KMS-11 (cell line): ENCODE measurements around the gene VSNL1.

ENCODE experiments used
- H2AFZ ChIP-seq: fragments of 200-600 bp; sonication (generic); 2 replicates; pipeline ENCODE4 v1.6.1; 2016; ENCODE audit warnings: antibody characterized with exemption, mixed run types, low read depth
- H3K27ac ChIP-seq: fragments of 200-600 bp; sonication (generic); 2 replicates; pipeline ENCODE4 v1.6.1; 2016; ENCODE audit warnings: mild to moderate bottlenecking, mixed run types
- H3K27me3 ChIP-seq: fragments of 200-600 bp; sonication (generic); 2 replicates; pipeline ENCODE4 v1.6.1; 2017; ENCODE audit warnings: mild to moderate bottlenecking, low read depth, mixed run types, moderate library complexity; ENCODE audit not compliant: insufficient read depth
- H3K36me3 ChIP-seq: fragments of 200-600 bp; sonication (generic); 2 replicates; pipeline ENCODE4 v1.6.1; 2017; ENCODE audit warnings: mild to moderate bottlenecking, mixed run types; ENCODE audit not compliant: insufficient read depth
- H3K4me1 ChIP-seq: fragments of 200-600 bp; sonication (generic); 2 replicates; pipeline ENCODE4 v1.6.1; 2016; ENCODE audit warnings: mild to moderate bottlenecking, low read depth, mixed run types; ENCODE audit not compliant: poor library complexity, severe bottlenecking
- H3K4me2 ChIP-seq: fragments of 200-600 bp; sonication (generic); 2 replicates; pipeline ENCODE4 v1.7.0; 2016; ENCODE audit warnings: mild to moderate bottlenecking, mixed run types
- H3K4me3 ChIP-seq: fragments of 200-600 bp; sonication (generic); IDR thresholded peaks from 2 replicates; pipeline ENCODE4 v1.6.1; 2017; ENCODE audit warnings: low read depth, low read length, mixed read lengths; ENCODE audit not compliant: insufficient read depth
- H3K79me2 ChIP-seq: fragments of 200-600 bp; sonication (generic); 2 replicates; pipeline ENCODE4 v1.6.1; 2016; ENCODE audit warnings: low read depth, mixed run types; ENCODE audit not compliant: insufficient read depth
- H3K9ac ChIP-seq: fragments of 200-600 bp; sonication (generic); 2 replicates; pipeline ENCODE4 v1.6.1; 2016; ENCODE audit warnings: mild to moderate bottlenecking, mixed run types
- H4K20me1 ChIP-seq: fragments of 200-600 bp; sonication (generic); 2 replicates; pipeline ENCODE4 v1.6.1; 2016; ENCODE audit warnings: mild to moderate bottlenecking, mixed run types; ENCODE audit not compliant: insufficient read depth
- CTCF ChIP-seq: fragments of 200-600 bp; sonication (generic); conservative IDR thresholded peaks from 2 replicates; pipeline ENCODE4 v1.6.1; 2017; ENCODE audit warnings: low read depth, mild to moderate bottlenecking, antibody characterized with exemption, low read length, moderate library complexity, mixed read lengths

VSNL1 gene

GRCh38 chr2:17600556-17601204 is 60.2 kb downstream of the VSNL1 start:
- no peaks in the 10 kb centered on the region for H3K79me2 ChIP-seq
- H3K27ac ChIP-seq, result no peak overlapping the region
- no peak overlapping the region for H3K4me2 ChIP-seq
- TF ChIP-seq CTCF, result no peak
- H3K36me3 ChIP-seq, result no peaks in the 10 kb centered on the region
- no peaks in the 10 kb centered on the region for H3K4me1 ChIP-seq
- H3K27me3 ChIP-seq, result no peaks in the 10 kb centered on the region
- no peak overlapping the region for H3K4me3 ChIP-seq
- no peak overlapping the region for H2AFZ ChIP-seq
- H3K9ac ChIP-seq, result no peak overlapping the region
- no peaks in the 10 kb centered on the region for H4K20me1 ChIP-seq

- H3K4me1 ChIP-seq, result no peaks in the 10 kb centered on the region
Measured at GRCh38 chr2:17604050-17604449, 63.6 kb downstream of the VSNL1 start.

GRCh38 chr2:17605696-17606095 is 65.2 kb downstream of the VSNL1 start:
- no peak overlapping the region for H3K27ac ChIP-seq
- H3K79me2 ChIP-seq, result no peaks in the 10 kb centered on the region
- no peaks in the 10 kb centered on the region for H3K36me3 ChIP-seq
- H3K9ac ChIP-seq, result no peak overlapping the region
- no peak overlapping the region for H3K4me2 ChIP-seq
- H4K20me1 ChIP-seq, result no peaks in the 10 kb centered on the region
- TF ChIP-seq CTCF, result no peak
- no peaks in the 10 kb centered on the region for H3K4me1 ChIP-seq
- H2AFZ ChIP-seq, result no peak overlapping the region
- no peak overlapping the region for H3K4me3 ChIP-seq
- no peaks in the 10 kb centered on the region for H3K27me3 ChIP-seq

More at GRCh38 chr2:17604050-17604449, 63.6 kb downstream of the VSNL1 start:
- H3K79me2 ChIP-seq, result no peaks in the 10 kb centered on the region
- H2AFZ ChIP-seq, result no peak overlapping the region
- TF ChIP-seq CTCF, result no peak
- no peaks in the 10 kb centered on the region for H4K20me1 ChIP-seq
- no peak overlapping the region for H3K4me3 ChIP-seq
- H3K27me3 ChIP-seq, result no peaks in the 10 kb centered on the region
- no peak overlapping the region for H3K4me2 ChIP-seq
- no peaks in the 10 kb centered on the region for H3K36me3 ChIP-seq
- H3K27ac ChIP-seq, result no peak overlapping the region
- H3K9ac ChIP-seq, result no peak overlapping the region

GRCh38 chr2:17606851-17607250 is 66.4 kb downstream of the VSNL1 start:
- Histone ChIP-seq H4K20me1 (no peaks in the 10 kb centered on the region), H3K4me3 (no peak overlapping the region), H3K27me3 (no peaks in the 10 kb centered on the region), H3K79me2 (no peaks in the 10 kb centered on the region), H3K4me2 (no peak overlapping the region), H3K4me1 (no peaks in the 10 kb centered on the region), H3K9ac (no peak overlapping the region), H3K36me3 (no peaks in the 10 kb centered on the region), H2AFZ (no peak overlapping the region), H3K27ac (no peak overlapping the region)
- no peak for TF ChIP-seq CTCF
